IPS-15b (cell line): Measurements from ENCODE around the gene SLC7A6.

Experiments
- H3K27me3 ChIP-seq: one replicate; pipeline ENCODE4 v1.6.1; 2013; ENCODE audit warnings: low read length; ENCODE audit not compliant: control insufficient read depth, insufficient read depth
- H3K36me3 ChIP-seq: one replicate; pipeline ENCODE4 v1.6.1; 2013; ENCODE audit warnings: low read length; ENCODE audit not compliant: control insufficient read depth, insufficient read depth
- H3K4me1 ChIP-seq: one replicate; pipeline ENCODE4 v1.6.1; 2013; ENCODE audit warnings: mild to moderate bottlenecking, low read length; ENCODE audit not compliant: control insufficient read depth, insufficient read depth
- H3K4me3 ChIP-seq: one replicate; pipeline ENCODE4 v1.5.1; 2013; ENCODE audit warnings: low read depth, low read length
- H3K9ac ChIP-seq: one replicate; pipeline ENCODE4 v1.6.1; 2013; ENCODE audit warnings: low read depth, mild to moderate bottlenecking, low read length
- H3K9me3 ChIP-seq: one replicate; pipeline ENCODE4 v1.6.1; 2013; ENCODE audit warnings: mild to moderate bottlenecking, low read length; ENCODE audit not compliant: control insufficient read depth, insufficient read depth

The SLC7A6 gene

GRCh38 chr16:68299571-68300453 is 35.5 kb downstream of the SLC7A6 start:
- H3K27me3 ChIP-seq: no peaks in the 10 kb centered on the region
- H3K9ac ChIP-seq: no peak overlapping the region
- no peaks in the 10 kb centered on the region for H3K4me1 ChIP-seq
- H3K4me3 ChIP-seq: no peak overlapping the region
- H3K36me3 ChIP-seq: peaks cover 18% of the 10 kb centered on the region
- no peaks in the 10 kb centered on the region for H3K9me3 ChIP-seq

- H3K4me3 ChIP-seq: no peak overlapping the region
- no peaks in the 10 kb centered on the region for H3K4me1 ChIP-seq
- H3K9me3 ChIP-seq: no peaks in the 10 kb centered on the region
- peaks cover 20% of the 10 kb centered on the region for H3K36me3 ChIP-seq
- no peak overlapping the region for H3K9ac ChIP-seq
- no peaks in the 10 kb centered on the region for H3K27me3 ChIP-seq
Observed at GRCh38 chr16:68300734-68301459, 36.6 kb downstream of the SLC7A6 start.

- H3K9me3 ChIP-seq: no peaks in the 10 kb centered on the region
- no peaks in the 10 kb centered on the region for H3K27me3 ChIP-seq
- peaks cover 3% of the 10 kb centered on the region for H3K4me1 ChIP-seq
- H3K36me3 ChIP-seq: peaks cover 12% of the 10 kb centered on the region
- H3K9ac ChIP-seq: no peak overlapping the region
- no peak overlapping the region for H3K4me3 ChIP-seq
Observed at GRCh38 chr16:68306633-68307032, 42.3 kb downstream of the SLC7A6 start.

- Histone ChIP-seq H3K4me1 (peaks cover 3% of the 10 kb centered on the region), H3K36me3 (peaks cover 10% of the 10 kb centered on the region), H3K9ac (peak overlapping the region; percentile 97), H3K9me3 (no peaks in the 10 kb centered on the region), H3K27me3 (no peaks in the 10 kb centered on the region), H3K4me3 (peak overlapping the region; percentile 98)
Observed at GRCh38 chr16:68309799-68310198, 45.5 kb downstream of the SLC7A6 start.

- H3K27me3 ChIP-seq: no peaks in the 10 kb centered on the region
- H3K36me3 ChIP-seq: peaks cover 10% of the 10 kb centered on the region
- peak overlapping the region; percentile 98 for H3K4me3 ChIP-seq
- peaks cover 3% of the 10 kb centered on the region for H3K4me1 ChIP-seq
- H3K9ac ChIP-seq: peak overlapping the region; percentile 97
- no peaks in the 10 kb centered on the region for H3K9me3 ChIP-seq
Observed at GRCh38 chr16:68310437-68310773, 46.1 kb downstream of the SLC7A6 start.

- H3K27me3 ChIP-seq: no peaks in the 10 kb centered on the region
- peak within 1 kb of the TSS; percentile 98 for H3K4me3 ChIP-seq
- peak within 1 kb of the TSS; percentile 97 for H3K9ac ChIP-seq
- peaks cover 10% of the 10 kb centered on the region for H3K36me3 ChIP-seq
- H3K4me1 ChIP-seq: peaks cover 3% of the 10 kb centered on the region
- H3K9me3 ChIP-seq: no peaks in the 10 kb centered on the region
Observed at GRCh38 chr16:68310774-68311511, 46.6 kb downstream of the SLC7A6 start, which contains the start of the genes PRMT7 and SLC7A6OS. PRMT7 (plus strand) TSS chr16:68311019; CDS start chr16:68315980, 4,961 bp downstream. SLC7A6OS (minus strand) TSS chr16:68310946; CDS start chr16:68310926, 20 bp downstream.

GRCh38 chr16:68313116-68313515 is 48.8 kb downstream of the SLC7A6 start:
- no peak overlapping the region for H3K4me3 ChIP-seq
- no peaks in the 10 kb centered on the region for H3K9me3 ChIP-seq
- H3K36me3 ChIP-seq: peaks cover 10% of the 10 kb centered on the region
- H3K9ac ChIP-seq: no peak overlapping the region
- H3K27me3 ChIP-seq: no peaks in the 10 kb centered on the region
- peaks cover 3% of the 10 kb centered on the region for H3K4me1 ChIP-seq

- peaks cover 23% of the 10 kb centered on the region for H3K36me3 ChIP-seq
- H3K4me1 ChIP-seq: no peaks in the 10 kb centered on the region
- H3K4me3 ChIP-seq: no peak overlapping the region
- no peaks in the 10 kb centered on the region for H3K9me3 ChIP-seq
- no peaks in the 10 kb centered on the region for H3K27me3 ChIP-seq
- H3K9ac ChIP-seq: no peak overlapping the region
Observed at GRCh38 chr16:68319185-68319908, 55.0 kb downstream of the SLC7A6 start.

GRCh38 chr16:68324336-68324735 is 60.0 kb downstream of the SLC7A6 start:
- Histone ChIP-seq H3K4me1 (peaks cover 2% of the 10 kb centered on the region), H3K36me3 (peaks cover 18% of the 10 kb centered on the region), H3K4me3 (no peak overlapping the region), H3K27me3 (no peaks in the 10 kb centered on the region), H3K9ac (no peak overlapping the region), H3K9me3 (no peaks in the 10 kb centered on the region)

GRCh38 chr16:68324780-68325357 is 60.5 kb downstream of the SLC7A6 start:
- no peak overlapping the region for H3K9ac ChIP-seq
- H3K4me3 ChIP-seq: no peak overlapping the region
- peaks cover 2% of the 10 kb centered on the region for H3K4me1 ChIP-seq
- no peaks in the 10 kb centered on the region for H3K9me3 ChIP-seq
- H3K27me3 ChIP-seq: no peaks in the 10 kb centered on the region
- H3K36me3 ChIP-seq: peaks cover 13% of the 10 kb centered on the region
